Measurements from ENCODE around the gene PWP1. TPM values are rescaled to one million over a fixed set of nuclear protein-coding genes. Genes with fewer than 3 reads are reported as not detected.

Gene PWP1
- total and polyA plus RNA-seq, 2 experiments from 2014 or later = 110 to 211 TPM

DNA sequence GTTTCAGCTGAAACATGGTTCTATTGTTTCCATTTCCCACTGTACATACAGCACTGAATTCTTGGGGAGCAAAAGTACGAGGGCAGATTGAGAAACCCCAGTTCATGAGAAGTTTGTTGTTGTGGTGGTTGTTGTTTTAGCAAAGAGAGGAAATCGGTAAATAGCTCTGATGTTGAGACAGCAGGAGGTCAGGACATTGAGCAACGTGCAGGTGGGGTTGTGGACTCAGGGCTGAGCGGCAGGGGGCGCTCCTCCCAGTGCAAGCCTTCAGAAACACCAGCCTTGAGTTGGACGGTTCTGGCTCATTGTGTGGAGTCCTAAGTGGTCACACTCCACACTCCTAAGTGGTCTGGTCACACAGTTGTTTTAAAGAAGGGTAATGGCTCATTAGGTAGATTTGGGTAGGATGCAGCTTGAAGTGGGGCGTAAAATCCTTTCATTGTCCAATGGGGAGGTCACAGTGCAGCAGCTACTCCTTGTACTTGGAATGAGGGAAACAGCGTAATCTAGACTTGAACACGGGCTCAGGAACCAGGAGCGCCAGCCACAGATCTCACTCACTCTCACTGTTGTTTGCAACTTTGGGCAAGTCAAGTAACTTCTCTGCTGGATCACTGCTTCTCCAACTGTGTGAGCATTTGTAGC is 14.5 kb upstream of the PWP1 start (continued):
- TF ChIP-seq, protein P1, sequence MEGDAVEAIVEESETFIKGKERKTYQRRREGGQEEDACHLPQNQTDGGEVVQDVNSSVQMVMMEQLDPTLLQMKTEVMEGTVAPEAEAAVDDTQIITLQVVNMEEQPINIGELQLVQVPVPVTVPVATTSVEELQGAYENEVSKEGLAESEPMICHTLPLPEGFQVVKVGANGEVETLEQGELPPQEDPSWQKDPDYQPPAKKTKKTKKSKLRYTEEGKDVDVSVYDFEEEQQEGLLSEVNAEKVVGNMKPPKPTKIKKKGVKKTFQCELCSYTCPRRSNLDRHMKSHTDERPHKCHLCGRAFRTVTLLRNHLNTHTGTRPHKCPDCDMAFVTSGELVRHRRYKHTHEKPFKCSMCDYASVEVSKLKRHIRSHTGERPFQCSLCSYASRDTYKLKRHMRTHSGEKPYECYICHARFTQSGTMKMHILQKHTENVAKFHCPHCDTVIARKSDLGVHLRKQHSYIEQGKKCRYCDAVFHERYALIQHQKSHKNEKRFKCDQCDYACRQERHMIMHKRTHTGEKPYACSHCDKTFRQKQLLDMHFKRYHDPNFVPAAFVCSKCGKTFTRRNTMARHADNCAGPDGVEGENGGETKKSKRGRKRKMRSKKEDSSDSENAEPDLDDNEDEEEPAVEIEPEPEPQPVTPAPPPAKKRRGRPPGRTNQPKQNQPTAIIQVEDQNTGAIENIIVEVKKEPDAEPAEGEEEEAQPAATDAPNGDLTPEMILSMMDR (conservative IDR thresholded peaks at IDR 0.05; ENCODE audit: low read depth in 2 of 2) = peak; percentile 89 to 91

GRCh38 chr12:107677671-107678070 is 7.9 kb upstream of the PWP1 start:
- no peaks in the 10 kb centered on the region for H3K9me3 Mint-ChIP-seq
- no peaks in the 10 kb centered on the region for H3K27me3 ChIP-seq (ENCODE audit: insufficient read depth)
- DNase-seq (ENCODE audit: low spot score) (no peak), ATAC-seq (no peak)
- H3K4me3 ChIP-seq = no peak overlapping the region
- H3K27ac ChIP-seq (ENCODE audit: low read depth) = no peak overlapping the region
- H3K4me1 Mint-ChIP-seq = no peaks in the 10 kb centered on the region
- no peak overlapping the region for H3K4me3 Mint-ChIP-seq
- no peaks in the 10 kb centered on the region for H3K9me2 ChIP-seq (ENCODE audit: insufficient read depth)
- no peaks in the 10 kb centered on the region for H4K20me1 ChIP-seq (replicated peaks; ENCODE audit: insufficient read depth)
- H3K4me1 ChIP-seq (ENCODE audit: insufficient read depth) = no peaks in the 10 kb centered on the region
- H3K79me2 ChIP-seq (replicated peaks; ENCODE audit: insufficient read depth) = no peaks in the 10 kb centered on the region
- no peaks in the 10 kb centered on the region for H3F3A ChIP-seq (replicated peaks; ENCODE audit: low read depth)
- no peak overlapping the region for H3K27ac Mint-ChIP-seq
- H3K36me3 ChIP-seq (ENCODE audit: insufficient read depth) = no peaks in the 10 kb centered on the region
- H3K36me3 Mint-ChIP-seq (ENCODE audit: low read depth) = no peaks in the 10 kb centered on the region
- H3K4me2 ChIP-seq = no peak overlapping the region
- peaks cover 9% of the 10 kb centered on the region for H3K27me3 Mint-ChIP-seq (ENCODE audit: insufficient read depth, low read depth, poor library complexity)
- H2AFZ ChIP-seq = no peak overlapping the region
- no peak for TF ChIP-seq NANOG (IDR thresholded peaks at IDR 0.05; ENCODE audit: borderline replicate concordance)
- TF ChIP-seq EZH2phosphoT487 (IDR thresholded peaks at IDR 0.05; ENCODE audit: unreplicated experiment) = no peak
- no peak for TF ChIP-seq JUNB (IDR thresholded peaks at IDR 0.05; ENCODE audit: unreplicated experiment)
- no peak for TF ChIP-seq ZNF114 (CRISPR knock-in tag; IDR thresholded peaks at IDR 0.05)
- TF ChIP-seq CREB1 (CRISPR knock-in tag; IDR thresholded peaks at IDR 0.05; ENCODE audit: low read depth) = no peak
- no peak for TF ChIP-seq ZNF331 (CRISPR knock-in tag; IDR thresholded peaks at IDR 0.05; ENCODE audit: low read depth)
- TF ChIP-seq, protein P1 (conservative IDR thresholded peaks at IDR 0.05; ENCODE audit: low read depth in 2 of 2) = no peak
- no peak for TF ChIP-seq EZH2 (IDR thresholded peaks at IDR 0.05; ENCODE audit: low read depth, unreplicated experiment)
- TF ChIP-seq, protein P2, sequence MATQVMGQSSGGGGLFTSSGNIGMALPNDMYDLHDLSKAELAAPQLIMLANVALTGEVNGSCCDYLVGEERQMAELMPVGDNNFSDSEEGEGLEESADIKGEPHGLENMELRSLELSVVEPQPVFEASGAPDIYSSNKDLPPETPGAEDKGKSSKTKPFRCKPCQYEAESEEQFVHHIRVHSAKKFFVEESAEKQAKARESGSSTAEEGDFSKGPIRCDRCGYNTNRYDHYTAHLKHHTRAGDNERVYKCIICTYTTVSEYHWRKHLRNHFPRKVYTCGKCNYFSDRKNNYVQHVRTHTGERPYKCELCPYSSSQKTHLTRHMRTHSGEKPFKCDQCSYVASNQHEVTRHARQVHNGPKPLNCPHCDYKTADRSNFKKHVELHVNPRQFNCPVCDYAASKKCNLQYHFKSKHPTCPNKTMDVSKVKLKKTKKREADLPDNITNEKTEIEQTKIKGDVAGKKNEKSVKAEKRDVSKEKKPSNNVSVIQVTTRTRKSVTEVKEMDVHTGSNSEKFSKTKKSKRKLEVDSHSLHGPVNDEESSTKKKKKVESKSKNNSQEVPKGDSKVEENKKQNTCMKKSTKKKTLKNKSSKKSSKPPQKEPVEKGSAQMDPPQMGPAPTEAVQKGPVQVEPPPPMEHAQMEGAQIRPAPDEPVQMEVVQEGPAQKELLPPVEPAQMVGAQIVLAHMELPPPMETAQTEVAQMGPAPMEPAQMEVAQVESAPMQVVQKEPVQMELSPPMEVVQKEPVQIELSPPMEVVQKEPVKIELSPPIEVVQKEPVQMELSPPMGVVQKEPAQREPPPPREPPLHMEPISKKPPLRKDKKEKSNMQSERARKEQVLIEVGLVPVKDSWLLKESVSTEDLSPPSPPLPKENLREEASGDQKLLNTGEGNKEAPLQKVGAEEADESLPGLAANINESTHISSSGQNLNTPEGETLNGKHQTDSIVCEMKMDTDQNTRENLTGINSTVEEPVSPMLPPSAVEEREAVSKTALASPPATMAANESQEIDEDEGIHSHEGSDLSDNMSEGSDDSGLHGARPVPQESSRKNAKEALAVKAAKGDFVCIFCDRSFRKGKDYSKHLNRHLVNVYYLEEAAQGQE (IDR thresholded peaks at IDR 0.05; ENCODE audit: unreplicated experiment) = no peak
- TF ChIP-seq, protein P3, sequence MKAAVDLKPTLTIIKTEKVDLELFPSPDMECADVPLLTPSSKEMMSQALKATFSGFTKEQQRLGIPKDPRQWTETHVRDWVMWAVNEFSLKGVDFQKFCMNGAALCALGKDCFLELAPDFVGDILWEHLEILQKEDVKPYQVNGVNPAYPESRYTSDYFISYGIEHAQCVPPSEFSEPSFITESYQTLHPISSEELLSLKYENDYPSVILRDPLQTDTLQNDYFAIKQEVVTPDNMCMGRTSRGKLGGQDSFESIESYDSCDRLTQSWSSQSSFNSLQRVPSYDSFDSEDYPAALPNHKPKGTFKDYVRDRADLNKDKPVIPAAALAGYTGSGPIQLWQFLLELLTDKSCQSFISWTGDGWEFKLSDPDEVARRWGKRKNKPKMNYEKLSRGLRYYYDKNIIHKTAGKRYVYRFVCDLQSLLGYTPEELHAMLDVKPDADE (IDR thresholded peaks at IDR 0.05) = no peak
- TF ChIP-seq POLR2AphosphoS5 (IDR thresholded peaks at IDR 0.05; ENCODE audit: low read depth) = no peak

Data from GM23338 (cell line).